GM12878 (cell line): ENCODE results near the gene MRPL50. TPM values are rescaled to one million over a fixed set of nuclear protein-coding genes. Genes with fewer than 3 reads are reported as not detected.

Experiments used
- ATAC-seq: fragments of 200-7000 bp; cut with Tn5 transposase; 3 replicates; pipeline ENCODE4 v1.9.1; 2020; ENCODE audit warnings: mild to moderate bottlenecking, moderate library complexity
- BruUV-seq: library from RNA; stranded (reverse); fragments of 400-500 nt; replicated peaks from 2 replicates; lab custom pipeline; 2021; lab: Mats Ljungman, UMichigan
- CTCF ChIA-PET: fragments of 300-600 bp; sonication (Branson Sonifier 250); formaldehyde crosslinking; extraction: SDS; loops from one replicate; lab custom pipeline; 2021; ENCODE audit warnings: inconsistent platforms; lab: Yijun Ruan, JAX
- POLR2A ChIA-PET: fragments of 350-600 bp; formaldehyde crosslinking; extraction: SDS; loops from one replicate; lab custom pipeline; 2021; ENCODE audit warnings: inconsistent platforms; lab: Charles Lee
- RAD21 ChIA-PET: fragments of 300-600 bp; sonication (Branson Sonifier 250); formaldehyde crosslinking; loops from one replicate; lab custom pipeline; 2023; ENCODE audit warnings: antibody characterized with exemption; ENCODE audit not compliant: unreplicated experiment; lab: Charles Lee
- SMC1A ChIA-PET: fragments of 300-600 bp; sonication (Branson Sonifier 250); formaldehyde crosslinking; loops from one replicate; lab custom pipeline; 2023; ENCODE audit not compliant: unreplicated experiment, uncharacterized antibody; lab: Charles Lee
- DNase-seq: peaks from one replicate; pipeline ENCODE4 v3.0.0-alpha.2; 2011; ENCODE audit warnings: low read depth, low spot score
- FAIRE-seq: peaks from 3 replicates; lab custom pipeline; 2011; peaks lifted over from hg19 to GRCh38; lab: Jason Lieb, UNC
- H2AFZ ChIP-seq: 2 replicates; pipeline ENCODE4 v1.6.0; 2011; ENCODE audit warnings: low read depth, low read length, control low read depth; ENCODE audit not compliant: control insufficient read depth
- H3K27ac ChIP-seq: 2 replicates; pipeline ENCODE4 v1.5.1; 2011; ENCODE audit warnings: control low read depth; ENCODE audit not compliant: control insufficient read depth, insufficient read depth
- H3K27me3 ChIP-seq, 2 experiments: replicated peaks in 1 of 2; 2 replicates each; pipeline versions ENCODE4 v1.6.0 to v1.6.1; 2011; ENCODE audit warnings: low read length in 1 of 2; ENCODE audit not compliant: control insufficient read depth in 2 of 2, insufficient read depth in 2 of 2
- H3K36me3 ChIP-seq, 2 experiments: 2 replicates each; pipeline ENCODE4 v1.5.1; 2011; ENCODE audit warnings: low read length in 1 of 2; ENCODE audit not compliant: control insufficient read depth in 2 of 2, insufficient read depth in 2 of 2
- H3K4me1 ChIP-seq: 2 replicates; pipeline ENCODE4 v1.6.1; 2011; ENCODE audit warnings: mild to moderate bottlenecking, low read length, moderate library complexity, mixed read lengths; ENCODE audit not compliant: control insufficient read depth, insufficient read depth
- H3K4me2 ChIP-seq: 2 replicates; pipeline ENCODE4 v1.6.0; 2011; ENCODE audit warnings: control low read depth; ENCODE audit not compliant: control insufficient read depth, insufficient read depth
- H3K4me3 ChIP-seq: fragments of 200-600 bp; sonication (generic); 2 replicates; pipeline ENCODE4 v1.5.1; 2016
- H3K79me2 ChIP-seq: 2 replicates; pipeline ENCODE4 v1.6.0; 2011; ENCODE audit warnings: low read length; ENCODE audit not compliant: control insufficient read depth, insufficient read depth
- H3K9ac ChIP-seq: 2 replicates; pipeline ENCODE4 v1.8.0; 2011; ENCODE audit warnings: low read length, control low read depth, mixed read lengths; ENCODE audit not compliant: control insufficient read depth, insufficient read depth
- H3K9me3 ChIP-seq: replicated peaks from 3 replicates; pipeline ENCODE4 v1.5.1; 2011; ENCODE audit warnings: mild to moderate bottlenecking, low read length; ENCODE audit not compliant: control insufficient read depth, insufficient read depth
- H4K20me1 ChIP-seq: 2 replicates; pipeline ENCODE4 v1.6.0; 2011; ENCODE audit not compliant: control insufficient read depth, insufficient read depth
- BMI1 ChIP-seq: fragments of 450-650 bp; IDR thresholded peaks from 2 replicates; pipeline ENCODE4 v1.6.1; 2016; ENCODE audit warnings: mild to moderate bottlenecking, moderate library complexity, borderline replicate concordance
- CBFB ChIP-seq: IDR thresholded peaks from 2 replicates; pipeline ENCODE4 v1.6.1; 2016; ENCODE audit warnings: antibody characterized with exemption, low read depth
- CHD2 ChIP-seq: IDR thresholded peaks from 2 replicates; pipeline ENCODE4 v1.6.1; 2011; ENCODE audit warnings: low read depth, low read length, improper control_type of control experiment, borderline replicate concordance
- EGR1 ChIP-seq, 2 experiments: IDR thresholded peaks; 1 replicate in 1 of 2; 2 replicates in 1 of 2; pipeline ENCODE4 v1.6.1; 2011 to 2012; ENCODE audit warnings: low read depth in 2 of 2, low read length in 2 of 2, borderline replicate concordance in 1 of 2, mild to moderate bottlenecking in 1 of 2, moderate library complexity in 1 of 2
- GATAD2B ChIP-seq: fragments of 450-650 bp; conservative IDR thresholded peaks from 2 replicates; pipeline ENCODE4 v1.6.1; 2017; ENCODE audit warnings: low read depth, mild to moderate bottlenecking, moderate library complexity
- IRF5 ChIP-seq: fragments of 450-650 bp; IDR thresholded peaks from 2 replicates; pipeline ENCODE4 v1.6.1; 2017; ENCODE audit warnings: borderline replicate concordance
- MTA2 ChIP-seq: fragments of 450-650 bp; IDR thresholded peaks from 2 replicates; pipeline ENCODE4 v1.6.1; 2016; ENCODE audit warnings: low read depth, mild to moderate bottlenecking, moderate library complexity
- MXI1 ChIP-seq: fragments of 150-350 bp; IDR thresholded peaks from 2 replicates; pipeline ENCODE4 v1.6.1; 2011; ENCODE audit warnings: low read depth, mild to moderate bottlenecking, inconsistent platforms, low read length, improper control_type of control experiment
- MYB ChIP-seq: fragments of 150-350 bp; IDR thresholded peaks from 2 replicates; pipeline ENCODE4 v1.6.1; 2014; ENCODE audit warnings: mild to moderate bottlenecking, low read depth, low read length, borderline replicate concordance
- MYC ChIP-seq: IDR thresholded peaks from 2 replicates; pipeline ENCODE4 v1.6.1; 2011; ENCODE audit warnings: mild to moderate bottlenecking, low read length, moderate library complexity, inconsistent platforms; ENCODE audit not compliant: insufficient read depth, insufficient replicate concordance, insufficient read length, severe bottlenecking
- NFYB ChIP-seq: IDR thresholded peaks from 2 replicates; pipeline ENCODE4 v1.6.1; 2011; ENCODE audit warnings: low read depth, mild to moderate bottlenecking, low read length, improper control_type of control experiment, moderate library complexity; ENCODE audit not compliant: insufficient read depth
- PAX8 ChIP-seq: fragments of 450-650 bp; IDR thresholded peaks from 2 replicates; pipeline ENCODE4 v1.6.1; 2017; ENCODE audit warnings: mild to moderate bottlenecking, moderate library complexity
- PML ChIP-seq: IDR thresholded peaks from 2 replicates; pipeline ENCODE4 v1.6.1; 2012; ENCODE audit warnings: low read length, inconsistent platforms
- POLR2A ChIP-seq: IDR thresholded peaks from 2 replicates; pipeline ENCODE4 v1.6.1; 2011; ENCODE audit warnings: low read depth, mild to moderate bottlenecking, low read length
- POU2F2 ChIP-seq: IDR thresholded peaks from 3 replicates; pipeline ENCODE4 v1.6.1; 2011; ENCODE audit warnings: low read depth, mild to moderate bottlenecking, low read length, borderline replicate concordance
- WGBS: methylation state at CpG from one replicate; pipeline ENCODE4 v1.1.6; 2016; ENCODE audit warnings: low lambda C conversion rate; ENCODE audit not compliant: insufficient replicate concordance, insufficient coverage; ENCODE audit errors: missing lambda C conversion rate; 5-methylcytosine and 5-hydroxymethylcytosine counted together
- in situ Hi-C: fragments of 300-500 bp; cut with MboI; formaldehyde crosslinking; loops from 9 replicates; pipeline ENCODE4 v1.14.3; 2018; ENCODE audit warnings: mixed read lengths
- intact Hi-C: fragments of 100-400 bp; cut with micrococcal nuclease; formaldehyde crosslinking; loops from one replicate; pipeline ENCODE4 v1.14.2; 2022; ENCODE audit not compliant: unreplicated experiment
- polyA plus RNA-seq, 11 experiments: library from polyadenylated mRNA; depleted of rRNA in 4 of 11; unstranded in 6 of 11; stranded (reverse) in 5 of 11; fragments of >200 nt; fragmentation: Nextera tagmentation in 4 of 11; fragmentation: Illumina TruSeq in 1 of 11; extraction: Ambion mirVana in 4 of 11; extraction: Trizol in 1 of 11; gene quantifications; 1 replicate in 1 of 11; 2 replicates in 10 of 11; pipeline versions ENCODE4 v1.2.1 to v1.2.3, GENCODE V29; 2011 to 2016; ENCODE audit warnings: inconsistent platforms in 2 of 11, missing spikeins in 2 of 11, low read depth in 1 of 11
- total RNA-seq, 4 experiments: library from RNA; depleted of rRNA in 3 of 4; stranded (reverse); fragments of >200 nt in 3 of 4; fragmentation: Illumina TruSeq in 1 of 4; extraction: Trizol in 1 of 4; gene quantifications; 2 replicates each; pipeline versions ENCODE4 v1.2.1 to v1.2.3, GENCODE V29; 2013 to 2021
- TF ChIP-seq, protein P1 (sequence below): IDR thresholded peaks from 2 replicates; pipeline ENCODE4 v1.6.1; 2012; ENCODE audit warnings: improper control_type of control experiment, low read depth, low read length; ENCODE audit not compliant: insufficient replicate concordance

Gene MRPL50
- total and polyA plus RNA-seq, 10 of the 15 experiments (the other 5 are each of a cell fraction or from before 2014, with no cell fraction given), result 12.8 to 79.4 (median 27.9) TPM

DNA sequence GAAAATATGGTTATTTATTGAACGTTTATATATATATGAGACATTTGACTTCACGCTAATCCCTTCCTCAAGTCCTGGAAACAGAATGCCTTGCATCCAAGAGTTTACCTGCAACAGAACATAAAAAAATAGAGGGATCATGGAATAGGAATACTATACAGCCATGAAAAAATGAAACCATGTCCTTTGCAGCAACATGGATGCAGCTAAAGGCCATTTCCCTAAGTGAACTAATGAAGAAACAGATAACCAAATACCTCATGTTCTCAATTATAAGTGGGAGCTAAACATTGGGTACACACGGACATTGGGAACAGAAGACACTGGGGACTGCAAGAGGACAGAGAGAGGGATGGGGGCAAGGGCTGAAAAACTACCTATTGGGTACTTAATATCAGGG, 26.6 kb downstream of the MRPL50 start:
- no peak for DNase-seq
- BruUV-seq, result no TSS peak
- no peak for ATAC-seq
- Histone ChIP-seq H3K4me2 (no peak overlapping the region), H3K36me3 (no peaks in the 10 kb centered on the region), H4K20me1 (no peaks in the 10 kb centered on the region)
- TF ChIP-seq CHD2 (no peak), PAX8 (no peak), GATAD2B (no peak), POLR2A (no peak), MXI1 (no peak), EGR1 (IDR thresholded peaks at IDR 0.05; ENCODE audit: borderline replicate concordance in 1 of 2, low read depth in 2 of 2, low read length in 2 of 2) (no peak), MYB (no peak), MYC (no peak), IRF5 (no peak), POU2F2 (no peak), MTA2 (no peak), PML (no peak), CBFB (no peak), BMI1 (no peak), NFYB (no peak)
- TF ChIP-seq, protein P1, sequence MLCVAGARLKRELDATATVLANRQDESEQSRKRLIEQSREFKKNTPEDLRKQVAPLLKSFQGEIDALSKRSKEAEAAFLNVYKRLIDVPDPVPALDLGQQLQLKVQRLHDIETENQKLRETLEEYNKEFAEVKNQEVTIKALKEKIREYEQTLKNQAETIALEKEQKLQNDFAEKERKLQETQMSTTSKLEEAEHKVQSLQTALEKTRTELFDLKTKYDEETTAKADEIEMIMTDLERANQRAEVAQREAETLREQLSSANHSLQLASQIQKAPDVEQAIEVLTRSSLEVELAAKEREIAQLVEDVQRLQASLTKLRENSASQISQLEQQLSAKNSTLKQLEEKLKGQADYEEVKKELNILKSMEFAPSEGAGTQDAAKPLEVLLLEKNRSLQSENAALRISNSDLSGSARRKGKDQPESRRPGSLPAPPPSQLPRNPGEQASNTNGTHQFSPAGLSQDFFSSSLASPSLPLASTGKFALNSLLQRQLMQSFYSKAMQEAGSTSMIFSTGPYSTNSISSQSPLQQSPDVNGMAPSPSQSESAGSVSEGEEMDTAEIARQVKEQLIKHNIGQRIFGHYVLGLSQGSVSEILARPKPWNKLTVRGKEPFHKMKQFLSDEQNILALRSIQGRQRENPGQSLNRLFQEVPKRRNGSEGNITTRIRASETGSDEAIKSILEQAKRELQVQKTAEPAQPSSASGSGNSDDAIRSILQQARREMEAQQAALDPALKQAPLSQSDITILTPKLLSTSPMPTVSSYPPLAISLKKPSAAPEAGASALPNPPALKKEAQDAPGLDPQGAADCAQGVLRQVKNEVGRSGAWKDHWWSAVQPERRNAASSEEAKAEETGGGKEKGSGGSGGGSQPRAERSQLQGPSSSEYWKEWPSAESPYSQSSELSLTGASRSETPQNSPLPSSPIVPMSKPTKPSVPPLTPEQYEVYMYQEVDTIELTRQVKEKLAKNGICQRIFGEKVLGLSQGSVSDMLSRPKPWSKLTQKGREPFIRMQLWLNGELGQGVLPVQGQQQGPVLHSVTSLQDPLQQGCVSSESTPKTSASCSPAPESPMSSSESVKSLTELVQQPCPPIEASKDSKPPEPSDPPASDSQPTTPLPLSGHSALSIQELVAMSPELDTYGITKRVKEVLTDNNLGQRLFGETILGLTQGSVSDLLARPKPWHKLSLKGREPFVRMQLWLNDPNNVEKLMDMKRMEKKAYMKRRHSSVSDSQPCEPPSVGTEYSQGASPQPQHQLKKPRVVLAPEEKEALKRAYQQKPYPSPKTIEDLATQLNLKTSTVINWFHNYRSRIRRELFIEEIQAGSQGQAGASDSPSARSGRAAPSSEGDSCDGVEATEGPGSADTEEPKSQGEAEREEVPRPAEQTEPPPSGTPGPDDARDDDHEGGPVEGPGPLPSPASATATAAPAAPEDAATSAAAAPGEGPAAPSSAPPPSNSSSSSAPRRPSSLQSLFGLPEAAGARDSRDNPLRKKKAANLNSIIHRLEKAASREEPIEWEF, result no peak
- TF ChIP-seq, all 136 proteins: peak for 0
- no peak overlapping the region for H2AFZ ChIP-seq
- H3K9ac ChIP-seq, result no peak overlapping the region
- no peak overlapping the region for H3K27ac ChIP-seq
- no peaks in the 10 kb centered on the region for H3K79me2 ChIP-seq
- FAIRE-seq, result no peak
- no peak overlapping the region for H3K4me3 ChIP-seq
- in situ Hi-C loops, result no loop called here
- POLR2A ChIA-PET, result no interaction called here
- RAD21 ChIA-PET, result no interaction called here
- H3K4me1 ChIP-seq, result no peaks in the 10 kb centered on the region
- intact Hi-C loops, result no loop called here
- no peaks in the 10 kb centered on the region for H3K27me3 ChIP-seq
- SMC1A ChIA-PET, result no interaction called here
- H3K9me3 ChIP-seq, result no peaks in the 10 kb centered on the region
- CTCF ChIA-PET, result interaction anchor here (1.3 to 2.0 kb wide), 2 partner anchors 16 to 117 kb away, joined by 3 to 8 read pairs; no protein-coding TSS in a partner anchor
- 67% methylated on average over 3 of the region's 3 CpGs for WGBS
